ENCODE data around the gene SHROOM3.

Gene SHROOM3

DNA sequence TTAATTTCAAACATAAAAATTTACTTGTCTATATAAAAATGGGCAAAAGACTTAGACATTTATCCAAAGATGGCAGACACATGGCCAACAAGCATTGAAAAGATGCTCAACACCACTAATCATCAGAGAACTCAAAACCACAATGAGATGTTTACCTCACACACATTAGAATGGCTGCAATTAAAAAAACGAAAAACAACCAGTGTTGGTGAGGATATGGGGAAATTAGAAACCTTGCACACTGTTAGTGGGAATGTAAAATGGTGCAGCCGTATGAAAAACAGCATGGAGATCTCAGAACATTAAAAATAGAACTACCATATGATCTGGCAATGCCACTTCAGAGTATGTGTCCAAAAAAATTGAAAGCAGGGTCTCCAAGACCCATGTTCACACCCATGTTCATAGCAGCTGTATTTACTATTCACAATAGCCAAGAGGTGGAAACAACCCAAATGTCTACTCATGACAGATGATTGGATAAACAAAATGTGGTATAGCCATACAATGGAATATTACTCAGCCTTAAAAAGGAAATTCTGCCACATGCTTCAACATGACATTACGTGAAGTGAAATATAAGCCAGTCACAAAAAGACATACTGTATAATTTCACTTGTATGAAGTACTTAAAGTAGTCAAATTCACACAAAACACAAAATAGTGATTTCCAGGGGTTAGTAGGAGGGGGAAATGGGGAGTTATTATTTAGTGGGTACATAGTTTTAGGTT lies 316.7 kb downstream of the SHROOM3 start:
- DNase-seq (ENCODE audit: low read depth) = no peak

DNA sequence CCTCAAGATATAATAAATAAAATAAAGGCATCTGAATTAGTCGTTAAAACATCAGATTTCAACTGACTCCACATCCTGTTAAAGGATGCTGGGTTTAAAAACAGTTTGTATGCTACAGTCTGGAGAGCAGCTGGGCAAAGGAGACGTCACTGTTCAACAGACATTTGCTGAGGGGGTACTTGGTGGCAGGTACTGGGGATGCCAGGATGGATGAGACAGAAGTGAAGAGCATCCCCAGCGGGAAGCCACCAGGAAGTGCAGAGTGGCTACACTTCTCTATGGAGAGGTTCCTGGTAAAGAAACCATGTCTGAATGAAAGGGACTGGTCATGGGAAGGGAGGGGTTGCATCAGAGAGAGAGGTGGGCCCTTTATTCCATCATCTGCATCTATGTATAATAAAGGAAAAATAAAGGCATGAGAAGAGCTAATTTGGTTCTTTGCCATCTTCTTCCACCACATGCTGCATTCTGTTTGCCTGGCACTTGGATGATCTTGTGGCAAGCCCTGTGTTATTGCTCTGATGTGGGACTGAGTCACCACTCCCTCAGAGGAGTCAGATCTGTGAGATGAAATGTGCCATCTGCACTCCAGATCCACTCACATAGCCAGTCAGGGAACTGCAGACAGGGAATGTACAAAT lies 318.0 kb downstream of the SHROOM3 start:
- no peak for DNase-seq (ENCODE audit: low read depth)

DNA sequence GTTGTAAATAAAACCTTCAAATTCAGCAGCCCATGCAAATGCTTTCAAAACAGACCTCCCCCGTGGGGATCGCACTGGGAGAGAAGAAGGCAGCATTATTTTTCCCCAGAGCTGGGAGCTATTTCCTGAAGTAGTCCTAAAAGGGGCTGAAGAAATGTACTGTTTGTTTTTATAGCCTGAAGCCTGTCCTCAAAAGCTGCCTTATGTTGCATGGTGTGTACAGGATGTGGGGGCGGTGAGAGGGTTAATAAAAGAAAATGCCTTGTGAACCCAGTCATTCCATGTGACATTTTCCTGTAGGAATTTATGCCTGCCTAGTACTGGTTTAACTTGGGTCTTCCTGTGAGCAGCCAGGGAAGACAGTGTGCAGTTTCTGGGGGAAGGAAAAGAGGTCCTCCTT lies 318.8 kb downstream of the SHROOM3 start:
- no peak for DNase-seq (ENCODE audit: low read depth)

- DNase-seq (ENCODE audit: low read depth) = no peak
These were observed 319.4 kb downstream of the SHROOM3 start for GRCh38 chr4:76754439-76754838.

DNA sequence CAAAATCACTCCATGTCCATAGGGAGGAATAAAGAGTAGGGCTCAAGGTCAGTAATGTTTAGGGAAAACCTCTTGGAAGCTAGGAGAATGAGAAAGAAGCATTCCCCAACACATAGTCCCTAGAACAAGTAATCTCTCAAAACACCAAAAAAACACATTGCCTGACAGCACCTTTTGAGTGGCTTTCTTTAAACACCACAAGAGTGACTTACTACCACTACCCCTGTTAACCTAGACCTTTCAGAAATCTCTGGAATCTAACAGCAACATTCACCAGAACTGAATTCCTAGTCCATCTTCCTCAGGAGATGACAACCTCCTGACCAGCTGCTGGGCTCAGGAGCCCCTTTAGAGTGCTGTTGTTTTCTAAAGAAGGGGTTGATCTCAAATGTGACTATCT lies 320.7 kb downstream of the SHROOM3 start:
- DNase-seq (ENCODE audit: low read depth) = no peak

DNA sequence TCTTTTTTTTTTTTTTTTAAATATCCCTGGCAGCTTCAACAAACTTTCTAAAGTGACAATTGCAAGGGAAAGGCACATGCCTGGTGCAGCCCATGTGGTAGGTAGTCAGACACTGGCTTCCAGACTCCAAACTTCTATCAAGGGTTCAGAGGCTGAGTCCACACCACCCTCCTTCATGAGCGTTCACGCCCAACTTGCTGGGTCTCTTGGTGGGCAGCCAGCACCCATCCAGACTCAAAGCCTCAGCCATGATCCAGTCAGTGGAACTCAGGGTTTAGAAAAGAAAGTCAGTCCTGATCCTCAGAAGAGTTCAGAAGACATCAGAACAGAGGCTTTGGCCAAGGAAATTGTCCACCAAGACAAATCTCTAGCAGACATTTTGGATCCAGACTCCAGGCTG lies 321.4 kb downstream of the SHROOM3 start:
- no peak for DNase-seq (ENCODE audit: low read depth)

GRCh38 chr4:76757418-76757939 lies 322.4 kb downstream of the SHROOM3 start:
- no peak for DNase-seq (ENCODE audit: low read depth)

- DNase-seq (ENCODE audit: low read depth) = no peak
These were observed 323.4 kb downstream of the SHROOM3 start for GRCh38 chr4:76758290-76758882.

GRCh38 chr4:76758996-76759395 lies 324.0 kb downstream of the SHROOM3 start:
- no peak for DNase-seq (ENCODE audit: low read depth)

DNA sequence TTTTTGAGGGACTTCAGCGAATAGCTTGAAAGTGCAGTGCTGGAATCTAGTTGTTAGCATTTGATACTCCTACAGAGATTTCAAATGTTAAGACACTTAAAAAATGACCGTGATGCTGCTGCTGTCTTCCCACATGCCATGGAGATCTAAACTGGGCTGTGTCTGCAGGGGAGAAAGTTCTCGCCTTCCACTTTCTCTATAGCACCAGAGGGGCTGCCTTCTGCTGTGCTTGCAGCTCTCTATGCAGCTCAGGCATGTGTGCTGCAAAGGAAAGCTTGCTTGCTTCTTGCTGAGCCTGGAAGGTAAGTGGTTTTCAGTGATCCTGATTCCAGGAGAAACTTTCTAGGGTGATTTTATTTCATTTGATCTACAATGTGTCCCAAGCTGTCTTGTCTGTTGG lies 325.2 kb downstream of the SHROOM3 start:
- no peak for DNase-seq (ENCODE audit: low read depth)

DNA sequence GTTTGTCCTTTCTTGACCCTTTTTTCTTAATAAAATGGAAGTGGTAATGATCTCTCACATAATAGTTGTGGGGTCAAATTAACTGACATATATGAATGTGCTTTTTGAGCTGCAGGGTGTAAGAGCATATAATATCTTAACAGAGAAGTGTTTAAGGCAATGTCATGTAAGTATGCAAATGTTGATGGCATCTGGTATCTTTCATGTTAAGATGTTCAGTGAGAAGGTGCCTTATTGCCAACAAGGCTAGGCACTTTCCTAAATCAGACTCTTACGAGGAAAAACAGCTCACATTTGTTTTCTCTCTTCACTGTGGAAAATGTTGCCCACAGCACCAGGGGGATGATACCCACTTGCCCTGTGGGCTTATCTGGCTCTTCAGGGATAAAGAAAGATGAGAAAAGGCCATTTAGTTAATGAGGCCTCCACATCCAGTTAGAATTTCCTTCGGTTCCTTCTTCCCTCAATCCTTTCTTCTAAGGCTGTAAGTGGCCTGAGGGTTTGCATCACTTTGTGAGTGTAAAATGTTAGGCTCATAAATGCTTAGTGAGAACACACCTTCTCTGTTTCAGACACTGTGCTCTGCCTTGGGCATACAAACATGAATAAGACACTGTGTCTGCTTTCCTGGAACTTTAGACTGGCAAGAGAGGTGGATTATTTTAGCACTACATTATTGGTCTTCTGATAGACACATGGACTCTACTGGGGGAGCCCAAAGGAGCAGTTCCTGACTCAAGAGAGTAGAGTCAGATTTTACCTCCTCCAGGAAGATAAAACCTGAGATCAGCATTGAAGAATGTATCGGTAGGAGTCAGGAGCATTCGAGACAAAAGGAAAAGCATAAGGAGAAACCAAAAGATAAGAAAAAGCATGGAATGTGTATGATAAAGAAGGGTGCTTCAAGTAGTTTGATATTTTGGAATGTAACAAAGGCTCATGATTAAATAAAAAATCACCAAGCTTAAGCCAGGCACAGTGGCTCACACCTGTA lies 327.4 kb downstream of the SHROOM3 start:
- no peak for DNase-seq (ENCODE audit: low read depth)

DNA sequence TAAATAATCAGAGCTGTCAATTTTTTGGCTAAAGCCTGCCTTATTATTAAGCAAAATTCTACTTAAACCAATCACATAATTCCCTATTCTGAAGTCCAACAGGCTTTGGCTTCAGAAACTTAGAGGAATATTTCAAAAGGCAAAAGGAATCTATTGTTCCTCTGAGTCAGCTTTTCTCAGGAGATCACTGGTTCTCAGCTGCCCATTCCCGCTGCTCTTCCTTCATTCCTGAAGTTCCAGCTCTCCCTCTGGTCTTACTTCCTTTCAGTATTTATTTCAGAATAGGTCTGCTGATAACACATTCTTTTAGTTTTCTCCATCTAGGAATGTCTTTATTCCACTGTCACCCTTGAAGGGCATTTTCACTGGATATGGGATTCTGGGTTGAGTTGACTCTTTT lies 329.2 kb downstream of the SHROOM3 start:
- DNase-seq (ENCODE audit: low read depth) = no peak

GRCh38 chr4:76765473-76766183 lies 330.6 kb downstream of the SHROOM3 start:
- DNase-seq (ENCODE audit: low read depth) = no peak

DNA sequence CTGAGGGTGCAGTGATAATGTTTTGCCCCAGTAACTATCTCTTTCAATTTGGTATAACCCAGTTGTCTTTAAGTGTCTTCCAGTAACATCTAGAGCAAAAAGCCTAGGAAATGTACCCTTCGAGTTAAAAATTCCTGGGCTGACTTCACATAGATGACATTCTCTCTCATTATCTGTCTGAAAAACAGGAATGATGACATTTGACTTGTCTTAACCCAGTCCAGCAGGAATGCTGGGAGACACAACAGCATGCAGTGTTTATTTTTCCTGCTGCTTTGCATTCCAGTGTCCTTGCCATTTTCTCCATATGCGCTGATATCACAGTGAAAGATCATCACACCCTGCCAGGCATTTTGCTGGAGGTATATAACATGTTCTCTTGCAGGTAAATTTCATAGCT lies 333.0 kb downstream of the SHROOM3 start:
- no peak for DNase-seq (ENCODE audit: low read depth)

DNA sequence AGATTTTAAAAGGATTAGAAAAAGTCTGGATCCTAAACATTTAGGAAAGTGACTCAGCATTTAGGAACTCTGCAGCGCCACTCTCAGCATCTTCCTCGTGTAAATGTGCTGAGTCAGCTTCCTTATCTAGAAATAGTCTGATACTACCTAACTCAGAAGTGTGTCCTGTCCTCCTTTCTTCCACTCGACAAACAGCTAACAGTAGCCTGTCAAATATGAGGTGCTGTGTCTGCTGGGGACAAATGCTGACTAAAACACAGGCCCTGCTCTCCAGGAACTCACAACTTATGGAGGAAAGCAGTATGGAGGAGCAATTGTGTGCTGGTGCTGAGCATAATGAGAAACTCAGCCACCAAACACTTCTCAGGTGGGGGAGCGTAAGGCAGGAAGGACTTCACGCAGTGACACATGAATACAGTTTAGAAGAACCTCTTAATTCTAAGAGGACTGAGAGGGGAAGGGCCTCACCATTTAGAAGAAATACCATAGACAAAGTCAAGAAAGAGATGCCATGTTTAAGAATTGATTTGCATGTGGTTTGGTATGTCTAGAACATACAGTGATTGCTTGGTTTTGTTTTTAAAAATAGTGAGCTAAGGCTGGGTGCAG lies 337.6 kb downstream of the SHROOM3 start:
- no peak for DNase-seq (ENCODE audit: low read depth)

DNA sequence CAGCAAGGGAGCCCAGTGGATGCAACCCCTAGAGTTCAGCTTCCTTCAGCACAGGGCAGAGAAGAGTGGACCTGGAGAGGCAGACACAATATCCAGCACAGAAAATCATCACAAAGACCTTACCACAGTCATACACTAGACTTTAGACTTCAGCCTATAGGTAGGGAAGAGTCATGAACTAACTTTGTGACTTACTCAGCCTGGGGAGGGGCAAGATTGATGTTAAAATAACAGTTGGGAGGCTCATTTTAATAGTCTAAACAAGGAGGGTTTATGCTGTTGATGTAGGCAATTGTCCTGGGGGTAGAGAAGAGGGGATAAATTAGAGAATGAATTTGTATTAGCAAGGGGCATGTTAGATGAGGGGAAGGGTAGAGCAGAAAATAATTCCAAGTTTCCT lies 338.7 kb downstream of the SHROOM3 start:
- DNase-seq (ENCODE audit: low read depth) = no peak

DNA sequence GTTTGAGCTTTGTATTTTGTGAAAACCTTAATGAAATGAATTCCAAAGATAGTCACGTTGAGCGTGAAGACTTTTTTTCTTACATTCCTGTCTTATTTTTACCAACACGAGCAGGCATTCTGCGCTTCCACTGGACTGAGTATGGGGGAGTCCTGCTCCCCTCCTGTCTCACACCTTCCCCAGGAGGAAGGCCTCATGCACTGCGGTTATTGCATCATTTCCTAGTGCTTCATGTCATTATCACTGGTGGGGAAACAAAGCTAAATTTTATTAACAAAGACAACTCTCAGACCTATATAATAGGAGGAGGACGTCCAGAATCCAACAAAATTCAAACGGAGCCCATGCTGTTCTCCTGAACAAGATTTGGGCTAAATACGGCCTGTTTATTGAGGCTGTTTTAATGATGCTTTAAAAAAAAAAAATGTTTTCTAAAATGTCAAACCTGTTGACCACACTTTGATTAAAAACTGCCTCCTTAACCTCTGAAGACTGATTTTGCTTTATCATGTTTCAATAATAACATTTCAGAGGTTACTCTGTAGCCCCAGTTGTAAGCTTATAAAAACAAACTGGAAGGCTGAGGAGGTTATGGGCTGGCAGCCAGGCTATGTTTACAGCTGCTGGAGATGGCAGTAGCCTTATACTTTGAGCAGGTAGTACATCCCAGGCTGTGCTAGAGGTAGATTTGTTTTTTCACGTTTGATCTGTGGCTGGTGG lies 344.9 kb downstream of the SHROOM3 start:
- no peak for DNase-seq (ENCODE audit: low read depth)

DNA sequence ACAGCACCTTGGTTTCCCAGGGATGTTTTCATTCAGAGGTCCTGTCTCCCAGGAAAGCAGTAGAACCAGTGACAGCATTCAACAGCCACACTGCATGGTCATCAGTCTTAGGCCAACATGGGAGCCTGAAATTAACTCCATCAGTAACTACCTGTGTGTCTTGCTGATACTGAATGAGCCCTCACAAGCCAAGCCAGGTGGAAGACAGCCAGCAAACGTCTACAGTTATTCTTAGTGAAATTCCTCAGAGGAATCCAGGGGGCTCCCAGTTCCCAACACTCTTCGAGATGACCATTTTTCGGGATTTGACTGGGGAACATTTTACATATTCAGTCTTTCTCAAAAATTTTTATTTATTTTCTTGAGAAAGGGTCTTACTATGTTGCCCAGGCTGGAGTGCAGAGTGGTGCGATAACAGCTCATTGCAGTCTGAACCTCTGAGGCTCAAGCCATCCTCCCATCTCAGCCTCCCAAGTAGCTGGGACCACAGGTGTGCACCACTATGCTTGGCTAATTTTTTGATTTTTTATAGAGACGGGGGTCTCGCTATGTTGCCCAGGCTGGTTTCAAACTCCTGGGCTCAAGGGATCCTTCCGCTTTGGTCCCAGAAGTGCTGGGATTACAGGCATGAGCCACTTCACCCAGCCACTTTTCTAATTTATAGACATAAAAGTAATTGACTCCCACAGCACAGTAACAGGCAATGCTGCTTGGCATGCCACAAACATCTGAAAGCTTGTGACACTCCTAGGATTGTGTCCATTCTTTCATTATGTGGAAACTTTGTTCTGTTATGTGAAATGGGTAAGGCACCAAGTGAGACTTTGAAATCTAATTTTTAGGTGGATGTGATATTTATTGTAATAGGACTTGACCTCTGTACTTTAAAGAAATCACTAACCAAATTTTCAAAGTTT lies 346.0 kb downstream of the SHROOM3 start:
- no peak for DNase-seq (ENCODE audit: low read depth)

Measured in stimulated activated CD8-positive, alpha-beta memory T cell treated with anti-CD3 and anti-CD28 coated beads, Interleukin-7, amount 100 ng/mL, for 24 hours (primary cell).